WTC11 (cell line): ENCODE results near the gene DSE. TPM values are rescaled to one million over a fixed set of nuclear protein-coding genes. Genes with fewer than 3 reads are reported as not detected.

Experiments
- ATAC-seq: fragments of 200-7000 bp; cut with Tn5 transposase; 2 replicates; pipeline ENCODE4 v1.10.0; 2021; ENCODE audit warnings: mild to moderate bottlenecking, moderate library complexity
- CTCF ChIA-PET: fragments of 300-600 bp; sonication (Branson Sonifier 250); formaldehyde crosslinking; loops from one replicate; lab custom pipeline; 2021; ENCODE audit warnings: antibody characterized with exemption; lab: Charles Lee
- POLR2A ChIA-PET: fragments of 350-600 bp; sonication (Branson Sonifier 250); formaldehyde crosslinking; loops from one replicate; lab custom pipeline; 2021; ENCODE audit warnings: antibody characterized with exemption; lab: Charles Lee
- DNase-seq: peaks from one replicate; pipeline ENCODE4 v3.0.0; 2021; ENCODE audit warnings: low spot score
- H3K27ac Mint-ChIP-seq: 2 replicates; pipeline ENCODE4 v1.8.0; 2021; ENCODE audit warnings: mixed read lengths
- H3K27me3 Mint-ChIP-seq: 2 replicates; pipeline ENCODE4 v1.8.0; 2021; ENCODE audit warnings: low read depth, mild to moderate bottlenecking, moderate library complexity, mixed read lengths
- H3K36me3 Mint-ChIP-seq: 2 replicates; pipeline ENCODE4 v1.8.0; 2021; ENCODE audit warnings: mixed read lengths
- H3K4me1 Mint-ChIP-seq: 2 replicates; pipeline ENCODE4 v1.8.0; 2022; ENCODE audit warnings: mixed read lengths
- H3K4me3 Mint-ChIP-seq: 2 replicates; pipeline ENCODE4 v1.8.0; 2021; ENCODE audit warnings: mild to moderate bottlenecking, moderate library complexity, mixed read lengths
- H3K9me3 Mint-ChIP-seq: 2 replicates; pipeline ENCODE4 v1.8.0; 2021; ENCODE audit warnings: mixed read lengths
- AR ChIP-seq: fragments of 250-450 bp; sonication (Bioruptor Pico); IDR thresholded peaks from 2 replicates; pipeline ENCODE4 v1.9.0; 2021; ENCODE audit warnings: mild to moderate bottlenecking
- ATF2 ChIP-seq: sonication (generic); formaldehyde crosslinking; IDR thresholded peaks from 2 replicates; pipeline ENCODE4 v1.8.1; 2022; ENCODE audit warnings: low read depth, missing genetic modification reagents, borderline replicate concordance
- CBFB ChIP-seq: sonication (generic); formaldehyde crosslinking; IDR thresholded peaks from 2 replicates; pipeline ENCODE4 v1.8.1; 2022; ENCODE audit warnings: mild to moderate bottlenecking, low read depth, missing genetic modification reagents
- CREM ChIP-seq: sonication (generic); formaldehyde crosslinking; IDR thresholded peaks from 2 replicates; pipeline ENCODE4 v1.8.1; 2022; ENCODE audit warnings: mild to moderate bottlenecking, missing genetic modification reagents, moderate library complexity
- CTCF ChIP-seq: fragments of 200-600 bp; IDR thresholded peaks from 2 replicates; pipeline ENCODE4 v1.8.0; 2022; ENCODE audit warnings: antibody characterized with exemption
- E2F5 ChIP-seq: sonication (generic); formaldehyde crosslinking; IDR thresholded peaks from 2 replicates; pipeline ENCODE4 v1.8.1; 2022; ENCODE audit warnings: mild to moderate bottlenecking, moderate library complexity, missing genetic modification reagents
- EMX1 ChIP-seq: fragments of 250-450 bp; sonication (Bioruptor Pico); IDR thresholded peaks from 2 replicates; pipeline ENCODE4 v1.8.0; 2021; ENCODE audit warnings: mild to moderate bottlenecking
- ERG ChIP-seq: fragments of 250-450 bp; sonication (Bioruptor Pico); IDR thresholded peaks from 2 replicates; pipeline ENCODE4 v1.8.0; 2021; ENCODE audit warnings: mild to moderate bottlenecking
- FOXK1 ChIP-seq: sonication (generic); formaldehyde crosslinking; IDR thresholded peaks from 2 replicates; pipeline ENCODE4 v1.8.0; 2022; ENCODE audit warnings: mild to moderate bottlenecking, moderate library complexity, missing genetic modification reagents
- FOXP1 ChIP-seq: sonication (generic); formaldehyde crosslinking; IDR thresholded peaks from 2 replicates; pipeline ENCODE4 v1.8.0; 2022; ENCODE audit warnings: missing genetic modification reagents, mild to moderate bottlenecking, moderate library complexity, borderline replicate concordance
- IRF1 ChIP-seq: sonication (generic); formaldehyde crosslinking; IDR thresholded peaks from 2 replicates; pipeline ENCODE4 v1.8.0; 2023; ENCODE audit warnings: missing genetic modification reagents
- JUN ChIP-seq: sonication (generic); formaldehyde crosslinking; IDR thresholded peaks from 2 replicates; pipeline ENCODE4 v1.8.0; 2023; ENCODE audit warnings: mild to moderate bottlenecking, missing genetic modification reagents
- NFATC4 ChIP-seq: fragments of 250-450 bp; sonication (Bioruptor Pico); IDR thresholded peaks from 2 replicates; pipeline ENCODE4 v1.9.0; 2021; ENCODE audit warnings: mild to moderate bottlenecking
- NR3C1 ChIP-seq: sonication (generic); formaldehyde crosslinking; conservative IDR thresholded peaks from 2 replicates; pipeline ENCODE4 v1.8.1; 2023; ENCODE audit warnings: low read depth, mild to moderate bottlenecking, missing genetic modification reagents
- PRRX2 ChIP-seq: fragments of 250-450 bp; sonication (Bioruptor Pico); IDR thresholded peaks from 2 replicates; pipeline ENCODE4 v1.8.0; 2021; ENCODE audit warnings: mild to moderate bottlenecking
- RORB ChIP-seq: fragments of 250-450 bp; sonication (Bioruptor Pico); IDR thresholded peaks from 2 replicates; pipeline ENCODE4 v1.9.0; 2021; ENCODE audit warnings: mild to moderate bottlenecking
- SMAD4 ChIP-seq: sonication (generic); formaldehyde crosslinking; IDR thresholded peaks from 2 replicates; pipeline ENCODE4 v1.8.0; 2022; ENCODE audit warnings: mild to moderate bottlenecking, missing genetic modification reagents
- SOX15 ChIP-seq: fragments of 250-450 bp; sonication (Bioruptor Pico); IDR thresholded peaks from 2 replicates; pipeline ENCODE4 v1.9.0; 2021; ENCODE audit warnings: mild to moderate bottlenecking
- STAT6 ChIP-seq: sonication (generic); formaldehyde crosslinking; conservative IDR thresholded peaks from 2 replicates; pipeline ENCODE4 v1.8.1; 2023; ENCODE audit warnings: mild to moderate bottlenecking, low read depth, missing genetic modification reagents, moderate library complexity
- TEAD1 ChIP-seq: sonication (generic); formaldehyde crosslinking; IDR thresholded peaks from 2 replicates; pipeline ENCODE4 v1.8.0; 2022; ENCODE audit warnings: mild to moderate bottlenecking, missing genetic modification reagents
- USF1 ChIP-seq: sonication (generic); formaldehyde crosslinking; IDR thresholded peaks from 2 replicates; pipeline ENCODE4 v1.8.0; 2022; ENCODE audit warnings: mild to moderate bottlenecking, missing genetic modification reagents
- ZNF138 ChIP-seq: sonication (generic); formaldehyde crosslinking; conservative IDR thresholded peaks from 2 replicates; pipeline ENCODE4 v1.8.1; 2022; ENCODE audit warnings: mild to moderate bottlenecking, moderate library complexity, missing genetic modification reagents
- ZNF281 ChIP-seq: sonication (generic); formaldehyde crosslinking; IDR thresholded peaks from 2 replicates; pipeline ENCODE4 v1.8.0; 2023; ENCODE audit warnings: mild to moderate bottlenecking, missing genetic modification reagents
- total RNA-seq: library from RNA; stranded (reverse); gene quantifications from 3 replicates; pipeline ENCODE4 v1.2.3, GENCODE V29; 2021

Gene DSE
- total RNA-seq, 1 experiment from 2014 or later, result 78.3 TPM

- TF ChIP-seq AR (CRISPR knock-in tag) (no peak), E2F5 (no peak), STAT6 (CRISPR knock-in tag) (no peak), FOXP1 (no peak), EMX1 (CRISPR knock-in tag) (no peak), SMAD4 (CRISPR knock-in tag) (no peak), USF1 (CRISPR knock-in tag) (no peak), RORB (CRISPR knock-in tag) (no peak), NFATC4 (no peak), ERG (no peak), JUN (CRISPR knock-in tag) (no peak)
Measured at GRCh38 chr6:116465246-116465645, 94.5 kb downstream of the DSE start (continued).

GRCh38 chr6:116467096-116467495 lies 96.3 kb downstream of the DSE start:
- H3K9me3 Mint-ChIP-seq, result peaks cover 3% of the 10 kb centered on the region; the same call in 1 of the 2 replicates
- no peak overlapping the region for H3K27ac Mint-ChIP-seq
- ATAC-seq (no peak), DNase-seq (no peak)
- peaks cover 17% of the 10 kb centered on the region for H3K27me3 Mint-ChIP-seq
- ChIA-PET POLR2A (no interaction called here), CTCF (no interaction called here)
- no peaks in the 10 kb centered on the region for H3K36me3 Mint-ChIP-seq
- H3K4me1 Mint-ChIP-seq, result peaks cover 25% of the 10 kb centered on the region
- H3K4me3 Mint-ChIP-seq, result no peak overlapping the region
- TF ChIP-seq CBFB (CRISPR knock-in tag) (no peak), CREM (CRISPR knock-in tag) (no peak), TEAD1 (CRISPR knock-in tag) (no peak), JUN (CRISPR knock-in tag) (no peak), CTCF (no peak), PRRX2 (CRISPR knock-in tag) (no peak), ZNF281 (CRISPR knock-in tag) (no peak), SOX15 (CRISPR knock-in tag) (no peak), IRF1 (no peak), FOXK1 (no peak), ATF2 (CRISPR knock-in tag) (no peak), NR3C1 (no peak), ZNF138 (CRISPR knock-in tag) (no peak)
